Germinal center (tissue), 1 donor: ENCODE results near the gene TUBA1A.
"Not testable (repeated sequence)": the region's sequence is repeated elsewhere in the genome, so short reads cannot be mapped to it uniquely, and the experiment has no call there.

Experiments used
- DNase-seq: peaks from one replicate; pipeline ENCODE4 v3.0.0; 2012; ENCODE audit warnings: mixed read lengths, low spot score

TUBA1A gene

GRCh38 chr12:49200919-49201594, 12.2 kb upstream of the TUBA1A start:
- DNase-seq, result peak; percentile 60

- DNase-seq, result no peak
Measured at GRCh38 chr12:49198431-49199155, 9.7 kb upstream of the TUBA1A start.

GRCh38 chr12:49197256-49197655, 8.4 kb upstream of the TUBA1A start:
- no peak for DNase-seq

- no peak for DNase-seq
Measured at GRCh38 chr12:49195736-49196135, 6.9 kb upstream of the TUBA1A start.

- DNase-seq, result not testable (repeated sequence)
Measured at GRCh38 chr12:49193746-49194145, 4.9 kb upstream of the TUBA1A start.

GRCh38 chr12:49191498-49191897, 2.6 kb upstream of the TUBA1A start:
- not testable (repeated sequence) for DNase-seq

- DNase-seq, result no peak
Measured at GRCh38 chr12:49190974-49191373, 2.1 kb upstream of the TUBA1A start.

GRCh38 chr12:49189731-49190716, 1.1 kb upstream of the TUBA1A start:
- DNase-seq, result no peak

GRCh38 chr12:49188201-49188915, 522 bp downstream of the TUBA1A start:
- DNase-seq, result peak; percentile 57

- DNase-seq, result no peak
Measured at GRCh38 chr12:49187184-49187583, 1.7 kb downstream of the TUBA1A start.

- not testable (repeated sequence) for DNase-seq
Measured at GRCh38 chr12:49186307-49186706, 2.6 kb downstream of the TUBA1A start.

- DNase-seq, result not testable (repeated sequence)
Measured at GRCh38 chr12:49184697-49185096, 4.2 kb downstream of the TUBA1A start.

GRCh38 chr12:49183214-49183950, 5.5 kb downstream of the TUBA1A start:
- DNase-seq, result not testable (repeated sequence)

- DNase-seq, result no peak
Measured at GRCh38 chr12:49174218-49174617, 14.7 kb downstream of the TUBA1A start.

- no peak for DNase-seq
Measured at GRCh38 chr12:49170924-49171323, 18.0 kb downstream of the TUBA1A start.

GRCh38 chr12:49165114-49165513, 23.8 kb downstream of the TUBA1A start:
- DNase-seq, result no peak

GRCh38 chr12:49161901-49162300, 27.0 kb downstream of the TUBA1A start:
- DNase-seq, result not testable (repeated sequence)

GRCh38 chr12:49161092-49161795, 27.6 kb downstream of the TUBA1A start:
- DNase-seq, result peak; percentile 6

GRCh38 chr12:49160399-49160798, 28.5 kb downstream of the TUBA1A start:
- peak; percentile 10 for DNase-seq

GRCh38 chr12:49154221-49154620, 34.7 kb downstream of the TUBA1A start:
- DNase-seq, result no peak
